HepG2 (cell line): ENCODE data around the gene BCL2L2. TPM values are rescaled to one million over a fixed set of nuclear protein-coding genes. Genes with fewer than 3 reads are reported as not detected.

Source experiments
- MAFK ChIP-seq, 2 experiments: IDR thresholded peaks in 1 of 2; conservative IDR thresholded peaks in 1 of 2; 2 replicates each; pipeline ENCODE4 v1.6.1; 2011; ENCODE audit warnings: improper control_type of control experiment in 2 of 2, low read length in 2 of 2
- MTA3 ChIP-seq: sonication (generic); formaldehyde crosslinking; IDR thresholded peaks from 2 replicates; pipeline ENCODE4 v1.4.0; 2020; ENCODE audit warnings: missing genetic modification reagents
- NCOA5 ChIP-seq: sonication (generic); formaldehyde crosslinking; IDR thresholded peaks from 2 replicates; pipeline ENCODE4 v1.4.0; 2020; ENCODE audit warnings: missing genetic modification reagents
- NFYC ChIP-seq: IDR thresholded peaks from 2 replicates; pipeline ENCODE4 v1.6.1; 2016; ENCODE audit warnings: missing genetic modification reagents, missing compliant biosample characterization
- NRL ChIP-seq: sonication (generic); formaldehyde crosslinking; IDR thresholded peaks from 2 replicates; pipeline ENCODE4 v1.5.0; 2020; ENCODE audit warnings: missing genetic modification reagents, mild to moderate bottlenecking, moderate library complexity, borderline replicate concordance
- POGZ ChIP-seq: sonication (generic); formaldehyde crosslinking; IDR thresholded peaks from 2 replicates; pipeline ENCODE4 v1.4.0; 2020; ENCODE audit warnings: mild to moderate bottlenecking, missing genetic modification reagents
- RNF2 ChIP-seq: fragments of 450-650 bp; conservative IDR thresholded peaks from 2 replicates; pipeline ENCODE4 v1.6.1; 2016; ENCODE audit warnings: low read depth
- SIN3A ChIP-seq: IDR thresholded peaks from 2 replicates; pipeline ENCODE4 v1.6.1; 2011; ENCODE audit warnings: low read depth, mild to moderate bottlenecking, control low read depth, low read length, borderline replicate concordance
- SP5 ChIP-seq: IDR thresholded peaks from 2 replicates; pipeline ENCODE4 v1.6.1; 2016; ENCODE audit warnings: low read depth, borderline replicate concordance
- ZMAT3 ChIP-seq: sonication (generic); formaldehyde crosslinking; conservative IDR thresholded peaks from 2 replicates; pipeline ENCODE4 v1.7.0; 2021; ENCODE audit warnings: missing genetic modification reagents
- ZMYM2 ChIP-seq: sonication (generic); formaldehyde crosslinking; IDR thresholded peaks from 2 replicates; pipeline ENCODE4 v1.8.0; 2022; ENCODE audit warnings: mild to moderate bottlenecking, missing genetic modification reagents
- ZNF205 ChIP-seq: IDR thresholded peaks from 2 replicates; pipeline ENCODE4 v1.6.1; 2018; ENCODE audit warnings: missing biosample characterization, missing genetic modification reagents
- ZNF280D ChIP-seq: sonication (generic); formaldehyde crosslinking; IDR thresholded peaks from 2 replicates; pipeline ENCODE4 v1.5.1; 2020; ENCODE audit warnings: mild to moderate bottlenecking, missing genetic modification reagents
- ZNF672 ChIP-seq: sonication (generic); formaldehyde crosslinking; IDR thresholded peaks from 2 replicates; pipeline ENCODE4 v1.8.1; 2022; ENCODE audit warnings: missing genetic modification reagents
- polyA plus RNA-seq, 8 experiments: library from polyadenylated mRNA; depleted of rRNA in 3 of 8; stranded (reverse) in 7 of 8; unstranded in 1 of 8; fragments of >200 nt; fragmentation: Illumina TruSeq in 4 of 8; extraction: Trizol in 4 of 8; gene quantifications; 2 replicates each; pipeline versions ENCODE4 v1.2.1 to v1.2.3, GENCODE V29; 2011 to 2016; ENCODE audit warnings: low read depth in 4 of 8, missing spikeins in 1 of 8, mixed read lengths in 1 of 8; ENCODE audit not compliant: insufficient read depth in 1 of 8
- total RNA-seq, 5 experiments: library from RNA; depleted of rRNA; stranded (reverse); fragments of >200 nt; fragmentation: Illumina TruSeq; extraction: Trizol; gene quantifications; 2 replicates each; pipeline ENCODE4 v1.2.3, GENCODE V29; 2016; ENCODE audit warnings: low read depth in 1 of 5
- TF ChIP-seq, protein P1 (sequence below): sonication (generic); formaldehyde crosslinking; IDR thresholded peaks from 2 replicates; pipeline ENCODE4 v1.5.0; 2020; ENCODE audit warnings: mild to moderate bottlenecking, missing genetic modification reagents, borderline replicate concordance

The BCL2L2 gene
- total and polyA plus RNA-seq, 2 of the 13 experiments (the other 11 are each of a cell fraction or from before 2014, with no cell fraction given): 28.1 to 49.8 TPM

GRCh38 chr14:23319746-23320583 is 13.3 kb downstream of the BCL2L2 start (continued):
- TF ChIP-seq ZNF280D (CRISPR knock-in tag) (no peak), SP5 (CRISPR knock-in tag) (no peak), POGZ (CRISPR knock-in tag) (no peak), NRL (no peak), ZNF672 (no peak), ZNF205 (no peak; the same call in 1 of the 2 replicates), SIN3A (no peak), MTA3 (no peak), ZMYM2 (CRISPR knock-in tag) (no peak), NFYC (CRISPR knock-in tag) (no peak), ZMAT3 (CRISPR knock-in tag) (no peak), RNF2 (no peak), NCOA5 (no peak), MAFK (conservative IDR thresholded peaks at IDR 0.05 in 1 of 2, IDR thresholded peaks at IDR 0.05 in 1 of 2; ENCODE audit: low read length in 2 of 2) (no peak)
- TF ChIP-seq, protein P1, sequence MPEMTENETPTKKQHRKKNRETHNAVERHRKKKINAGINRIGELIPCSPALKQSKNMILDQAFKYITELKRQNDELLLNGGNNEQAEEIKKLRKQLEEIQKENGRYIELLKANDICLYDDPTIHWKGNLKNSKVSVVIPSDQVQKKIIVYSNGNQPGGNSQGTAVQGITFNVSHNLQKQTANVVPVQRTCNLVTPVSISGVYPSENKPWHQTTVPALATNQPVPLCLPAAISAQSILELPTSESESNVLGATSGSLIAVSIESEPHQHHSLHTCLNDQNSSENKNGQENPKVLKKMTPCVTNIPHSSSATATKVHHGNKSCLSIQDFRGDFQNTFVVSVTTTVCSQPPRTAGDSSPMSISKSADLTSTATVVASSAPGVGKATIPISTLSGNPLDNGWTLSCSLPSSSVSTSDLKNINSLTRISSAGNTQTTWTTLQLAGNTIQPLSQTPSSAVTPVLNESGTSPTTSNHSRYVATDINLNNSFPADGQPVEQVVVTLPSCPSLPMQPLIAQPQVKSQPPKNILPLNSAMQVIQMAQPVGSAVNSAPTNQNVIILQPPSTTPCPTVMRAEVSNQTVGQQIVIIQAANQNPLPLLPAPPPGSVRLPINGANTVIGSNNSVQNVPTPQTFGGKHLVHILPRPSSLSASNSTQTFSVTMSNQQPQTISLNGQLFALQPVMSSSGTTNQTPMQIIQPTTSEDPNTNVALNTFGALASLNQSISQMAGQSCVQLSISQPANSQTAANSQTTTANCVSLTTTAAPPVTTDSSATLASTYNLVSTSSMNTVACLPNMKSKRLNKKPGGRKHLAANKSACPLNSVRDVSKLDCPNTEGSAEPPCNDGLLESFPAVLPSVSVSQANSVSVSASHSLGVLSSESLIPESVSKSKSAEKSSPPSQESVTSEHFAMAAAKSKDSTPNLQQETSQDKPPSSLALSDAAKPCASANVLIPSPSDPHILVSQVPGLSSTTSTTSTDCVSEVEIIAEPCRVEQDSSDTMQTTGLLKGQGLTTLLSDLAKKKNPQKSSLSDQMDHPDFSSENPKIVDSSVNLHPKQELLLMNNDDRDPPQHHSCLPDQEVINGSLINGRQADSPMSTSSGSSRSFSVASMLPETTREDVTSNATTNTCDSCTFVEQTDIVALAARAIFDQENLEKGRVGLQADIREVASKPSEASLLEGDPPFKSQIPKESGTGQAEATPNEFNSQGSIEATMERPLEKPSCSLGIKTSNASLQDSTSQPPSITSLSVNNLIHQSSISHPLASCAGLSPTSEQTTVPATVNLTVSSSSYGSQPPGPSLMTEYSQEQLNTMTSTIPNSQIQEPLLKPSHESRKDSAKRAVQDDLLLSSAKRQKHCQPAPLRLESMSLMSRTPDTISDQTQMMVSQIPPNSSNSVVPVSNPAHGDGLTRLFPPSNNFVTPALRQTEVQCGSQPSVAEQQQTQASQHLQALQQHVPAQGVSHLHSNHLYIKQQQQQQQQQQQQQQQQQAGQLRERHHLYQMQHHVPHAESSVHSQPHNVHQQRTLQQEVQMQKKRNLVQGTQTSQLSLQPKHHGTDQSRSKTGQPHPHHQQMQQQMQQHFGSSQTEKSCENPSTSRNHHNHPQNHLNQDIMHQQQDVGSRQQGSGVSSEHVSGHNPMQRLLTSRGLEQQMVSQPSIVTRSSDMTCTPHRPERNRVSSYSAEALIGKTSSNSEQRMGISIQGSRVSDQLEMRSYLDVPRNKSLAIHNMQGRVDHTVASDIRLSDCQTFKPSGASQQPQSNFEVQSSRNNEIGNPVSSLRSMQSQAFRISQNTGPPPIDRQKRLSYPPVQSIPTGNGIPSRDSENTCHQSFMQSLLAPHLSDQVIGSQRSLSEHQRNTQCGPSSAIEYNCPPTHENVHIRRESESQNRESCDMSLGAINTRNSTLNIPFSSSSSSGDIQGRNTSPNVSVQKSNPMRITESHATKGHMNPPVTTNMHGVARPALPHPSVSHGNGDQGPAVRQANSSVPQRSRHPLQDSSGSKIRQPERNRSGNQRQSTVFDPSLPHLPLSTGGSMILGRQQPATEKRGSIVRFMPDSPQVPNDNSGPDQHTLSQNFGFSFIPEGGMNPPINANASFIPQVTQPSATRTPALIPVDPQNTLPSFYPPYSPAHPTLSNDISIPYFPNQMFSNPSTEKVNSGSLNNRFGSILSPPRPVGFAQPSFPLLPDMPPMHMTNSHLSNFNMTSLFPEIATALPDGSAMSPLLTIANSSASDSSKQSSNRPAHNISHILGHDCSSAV (CRISPR knock-in tag): no peak
